Prostate gland (tissue), 2 donors: ENCODE data around the gene RAB3C.

Source experiments
- CTCF ChIP-seq, 4 experiments: fragments of 200-600 bp in 2 of 4; fragments of 450-650 bp in 2 of 4; sonication (generic) in 2 of 4; IDR thresholded peaks; 1 replicate in 3 of 4; 2 replicates in 1 of 4; pipeline ENCODE4 v1.5.1; 2016 to 2019; ENCODE audit warnings: antibody characterized with exemption in 4 of 4, mild to moderate bottlenecking in 2 of 4, moderate library complexity in 2 of 4
- POLR2A ChIP-seq: fragments of 450-650 bp; IDR thresholded peaks from one replicate; pipeline ENCODE4 v1.6.1; 2016; ENCODE audit warnings: antibody characterized with exemption, mild to moderate bottlenecking

- TF ChIP-seq CTCF (IDR thresholded peaks at IDR 0.05) = no peak
- TF ChIP-seq POLR2A = no peak
These were observed 91.8 kb downstream of the RAB3C start for GRCh38 chr5:58674711-58675110.
